ENCODE measurements around the gene YKT6. TPM values are rescaled to one million over a fixed set of nuclear protein-coding genes. Genes with fewer than 3 reads are reported as not detected.
A peak's percentile ranks its signal among the peaks of the same experiment; 100 is the strongest.

YKT6 gene
- total and polyA plus RNA-seq, 2 experiments from 2014 or later = 33.5 to 114 TPM

DNA sequence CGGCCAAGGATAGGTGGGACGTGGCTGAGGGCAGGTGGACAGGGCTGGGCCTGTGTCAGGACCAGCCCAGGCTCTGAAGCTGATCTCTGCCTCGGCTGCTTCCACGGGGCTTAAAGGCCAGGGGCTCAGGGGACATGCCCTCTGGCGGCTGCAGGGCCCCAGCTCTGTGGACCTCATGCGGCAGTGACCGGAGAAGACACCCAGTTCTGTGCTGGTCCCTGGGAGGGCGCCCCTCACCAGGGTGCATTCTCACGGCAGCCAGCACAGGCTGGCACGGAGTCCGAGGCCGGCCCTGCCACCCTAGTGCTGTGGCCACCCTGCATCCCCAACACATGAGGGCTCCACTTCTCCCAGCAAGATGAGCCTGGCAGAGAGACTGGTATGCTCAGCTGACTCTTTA is 30.3 kb downstream of the YKT6 start:
- Histone ChIP-seq H3K27me3 (ENCODE audit: insufficient read depth) (no peaks in the 10 kb centered on the region), H2AFZ (no peak overlapping the region), H3K4me2 (no peak overlapping the region), H3K4me3 (no peak overlapping the region), H3K27ac (ENCODE audit: low read depth) (no peak overlapping the region), H3F3A (replicated peaks; ENCODE audit: low read depth) (no peaks in the 10 kb centered on the region), H3K9me2 (ENCODE audit: insufficient read depth) (no peaks in the 10 kb centered on the region), H3K79me2 (replicated peaks; ENCODE audit: insufficient read depth) (no peaks in the 10 kb centered on the region), H3K36me3 (ENCODE audit: insufficient read depth) (no peaks in the 10 kb centered on the region), H3K4me1 (ENCODE audit: insufficient read depth) (no peaks in the 10 kb centered on the region), H4K20me1 (replicated peaks; ENCODE audit: insufficient read depth) (no peaks in the 10 kb centered on the region)
- no peak for TF ChIP-seq STAT1 (IDR thresholded peaks at IDR 0.05; ENCODE audit: unreplicated experiment)
- TF ChIP-seq, protein P1, sequence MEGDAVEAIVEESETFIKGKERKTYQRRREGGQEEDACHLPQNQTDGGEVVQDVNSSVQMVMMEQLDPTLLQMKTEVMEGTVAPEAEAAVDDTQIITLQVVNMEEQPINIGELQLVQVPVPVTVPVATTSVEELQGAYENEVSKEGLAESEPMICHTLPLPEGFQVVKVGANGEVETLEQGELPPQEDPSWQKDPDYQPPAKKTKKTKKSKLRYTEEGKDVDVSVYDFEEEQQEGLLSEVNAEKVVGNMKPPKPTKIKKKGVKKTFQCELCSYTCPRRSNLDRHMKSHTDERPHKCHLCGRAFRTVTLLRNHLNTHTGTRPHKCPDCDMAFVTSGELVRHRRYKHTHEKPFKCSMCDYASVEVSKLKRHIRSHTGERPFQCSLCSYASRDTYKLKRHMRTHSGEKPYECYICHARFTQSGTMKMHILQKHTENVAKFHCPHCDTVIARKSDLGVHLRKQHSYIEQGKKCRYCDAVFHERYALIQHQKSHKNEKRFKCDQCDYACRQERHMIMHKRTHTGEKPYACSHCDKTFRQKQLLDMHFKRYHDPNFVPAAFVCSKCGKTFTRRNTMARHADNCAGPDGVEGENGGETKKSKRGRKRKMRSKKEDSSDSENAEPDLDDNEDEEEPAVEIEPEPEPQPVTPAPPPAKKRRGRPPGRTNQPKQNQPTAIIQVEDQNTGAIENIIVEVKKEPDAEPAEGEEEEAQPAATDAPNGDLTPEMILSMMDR (conservative IDR thresholded peaks at IDR 0.05; ENCODE audit: low read depth in 2 of 2) = 0 out of 4 replicates have a peak, but pooled peaks of 1 of the 2 experiments have one; percentile 10
- Mint-ChIP-seq H3K36me3 (ENCODE audit: low read depth) (no peaks in the 10 kb centered on the region), H3K27me3 (ENCODE audit: insufficient read depth, low read depth, poor library complexity) (peaks cover 6% of the 10 kb centered on the region), H3K27ac (no peak overlapping the region), H3K4me3 (no peak overlapping the region), H3K9me3 (no peaks in the 10 kb centered on the region), H3K4me1 (peaks cover 2% of the 10 kb centered on the region)
- no peak for DNase-seq (ENCODE audit: low spot score)
- ATAC-seq = no peak

DNA sequence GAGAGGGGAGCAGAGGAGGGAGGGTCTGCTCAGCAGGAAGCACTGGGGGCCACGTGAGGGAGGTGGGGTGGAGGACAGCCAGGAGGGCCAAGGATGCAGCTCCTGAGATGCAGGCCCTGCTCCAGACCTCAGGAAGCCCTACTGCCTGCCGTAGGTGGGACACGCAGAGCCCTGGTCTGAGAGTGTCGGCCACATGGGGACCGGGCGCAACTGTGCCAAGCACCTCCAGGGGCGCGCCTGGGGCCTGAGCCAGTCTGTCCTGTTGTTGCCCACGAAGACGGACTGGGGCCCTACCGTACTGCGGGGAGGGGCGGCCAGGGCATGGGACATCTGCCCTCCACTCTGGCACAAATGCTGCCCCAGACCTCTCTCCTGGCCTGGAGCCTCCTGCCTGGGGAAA is 31.6 kb downstream of the YKT6 start:
- Histone ChIP-seq H3K27ac (ENCODE audit: low read depth) (no peak overlapping the region), H3K4me1 (ENCODE audit: insufficient read depth) (no peaks in the 10 kb centered on the region), H3K79me2 (replicated peaks; ENCODE audit: insufficient read depth) (no peaks in the 10 kb centered on the region), H4K20me1 (replicated peaks; ENCODE audit: insufficient read depth) (no peaks in the 10 kb centered on the region), H2AFZ (no peak overlapping the region), H3K4me3 (no peak overlapping the region), H3K4me2 (no peak overlapping the region), H3F3A (replicated peaks; ENCODE audit: low read depth) (no peaks in the 10 kb centered on the region), H3K9me2 (ENCODE audit: insufficient read depth) (no peaks in the 10 kb centered on the region), H3K36me3 (ENCODE audit: insufficient read depth) (no peaks in the 10 kb centered on the region), H3K27me3 (ENCODE audit: insufficient read depth) (no peaks in the 10 kb centered on the region)
- Mint-ChIP-seq H3K9me3 (no peaks in the 10 kb centered on the region), H3K36me3 (ENCODE audit: low read depth) (no peaks in the 10 kb centered on the region), H3K4me1 (peaks cover 7% of the 10 kb centered on the region), H3K27ac (no peak overlapping the region), H3K27me3 (ENCODE audit: insufficient read depth, low read depth, poor library complexity) (peaks cover 12% of the 10 kb centered on the region), H3K4me3 (no peak overlapping the region)
- no peak for DNase-seq (ENCODE audit: low spot score)
- no peak for TF ChIP-seq STAT1 (IDR thresholded peaks at IDR 0.05; ENCODE audit: unreplicated experiment)
- TF ChIP-seq, protein P1 (conservative IDR thresholded peaks at IDR 0.05; ENCODE audit: low read depth in 2 of 2) = 0 out of 4 replicates have a peak, but pooled peaks of 1 of the 2 experiments have one; percentile 5
- ATAC-seq = peak; percentile 9; the same call in 2 of the 3 replicates

DNA sequence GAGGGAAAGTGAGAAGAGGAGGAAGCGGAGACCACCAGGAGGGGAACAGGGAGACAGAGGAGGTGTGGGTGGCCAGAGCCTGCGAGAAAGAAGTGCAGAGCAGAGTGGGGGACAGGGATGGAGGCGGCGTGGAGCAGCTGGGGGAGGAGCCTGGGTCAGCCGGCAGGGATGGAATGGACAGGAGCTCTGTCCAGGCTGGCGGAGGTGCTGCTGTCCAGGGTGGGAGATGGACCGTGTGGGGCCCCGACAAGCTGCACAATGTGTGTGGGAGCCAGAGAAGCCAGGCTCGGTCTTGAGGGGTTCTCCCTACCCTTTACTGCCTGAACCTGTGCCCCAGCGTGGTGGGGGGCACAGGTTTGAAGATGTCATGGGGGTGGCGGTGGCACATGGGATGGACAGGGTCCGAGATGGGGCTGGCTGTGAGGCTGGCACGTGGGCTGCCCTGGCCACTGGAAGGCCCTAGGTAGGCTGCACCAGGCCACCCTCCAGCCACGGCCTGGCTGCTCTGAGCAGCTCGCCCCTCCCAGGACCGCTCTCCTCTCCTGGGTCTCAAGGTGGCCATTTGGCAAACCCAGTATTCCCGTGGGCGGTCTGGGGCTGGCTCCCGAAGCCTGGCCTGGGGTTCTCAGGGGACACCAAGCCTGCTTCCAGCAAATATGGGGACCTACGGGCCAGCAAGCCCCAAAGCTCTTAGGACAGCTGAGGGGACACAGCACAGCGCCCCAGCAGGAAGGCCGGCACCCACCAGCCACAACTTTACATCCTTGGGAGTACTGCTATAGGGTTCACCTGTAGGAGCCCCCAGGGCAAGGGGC is 32.3 kb downstream of the YKT6 start:
- Histone ChIP-seq H3K79me2 (replicated peaks; ENCODE audit: insufficient read depth) (no peaks in the 10 kb centered on the region), H3F3A (replicated peaks; ENCODE audit: low read depth) (no peaks in the 10 kb centered on the region), H3K27me3 (ENCODE audit: insufficient read depth) (no peaks in the 10 kb centered on the region), H3K4me1 (ENCODE audit: insufficient read depth) (no peaks in the 10 kb centered on the region), H3K4me3 (no peak overlapping the region), H2AFZ (no peak overlapping the region), H3K27ac (ENCODE audit: low read depth) (no peak overlapping the region), H3K4me2 (no peak overlapping the region), H4K20me1 (replicated peaks; ENCODE audit: insufficient read depth) (no peaks in the 10 kb centered on the region), H3K9me2 (ENCODE audit: insufficient read depth) (no peaks in the 10 kb centered on the region), H3K36me3 (ENCODE audit: insufficient read depth) (no peaks in the 10 kb centered on the region)
- no peak for DNase-seq (ENCODE audit: low spot score)
- ATAC-seq = no peak
- Mint-ChIP-seq H3K9me3 (no peaks in the 10 kb centered on the region), H3K36me3 (ENCODE audit: low read depth) (no peaks in the 10 kb centered on the region), H3K4me3 (no peak overlapping the region), H3K27me3 (ENCODE audit: insufficient read depth, low read depth, poor library complexity) (peaks cover 9% of the 10 kb centered on the region), H3K27ac (no peak overlapping the region), H3K4me1 (peaks cover 7% of the 10 kb centered on the region)
- TF ChIP-seq EZH2 (IDR thresholded peaks at IDR 0.05; ENCODE audit: low read depth, unreplicated experiment) (no peak), JUNB (IDR thresholded peaks at IDR 0.05; ENCODE audit: unreplicated experiment) (no peak), ZNF331 (CRISPR knock-in tag; IDR thresholded peaks at IDR 0.05; ENCODE audit: low read depth) (no peak), CREB1 (CRISPR knock-in tag; IDR thresholded peaks at IDR 0.05; ENCODE audit: low read depth) (no peak)
- TF ChIP-seq, protein P2, sequence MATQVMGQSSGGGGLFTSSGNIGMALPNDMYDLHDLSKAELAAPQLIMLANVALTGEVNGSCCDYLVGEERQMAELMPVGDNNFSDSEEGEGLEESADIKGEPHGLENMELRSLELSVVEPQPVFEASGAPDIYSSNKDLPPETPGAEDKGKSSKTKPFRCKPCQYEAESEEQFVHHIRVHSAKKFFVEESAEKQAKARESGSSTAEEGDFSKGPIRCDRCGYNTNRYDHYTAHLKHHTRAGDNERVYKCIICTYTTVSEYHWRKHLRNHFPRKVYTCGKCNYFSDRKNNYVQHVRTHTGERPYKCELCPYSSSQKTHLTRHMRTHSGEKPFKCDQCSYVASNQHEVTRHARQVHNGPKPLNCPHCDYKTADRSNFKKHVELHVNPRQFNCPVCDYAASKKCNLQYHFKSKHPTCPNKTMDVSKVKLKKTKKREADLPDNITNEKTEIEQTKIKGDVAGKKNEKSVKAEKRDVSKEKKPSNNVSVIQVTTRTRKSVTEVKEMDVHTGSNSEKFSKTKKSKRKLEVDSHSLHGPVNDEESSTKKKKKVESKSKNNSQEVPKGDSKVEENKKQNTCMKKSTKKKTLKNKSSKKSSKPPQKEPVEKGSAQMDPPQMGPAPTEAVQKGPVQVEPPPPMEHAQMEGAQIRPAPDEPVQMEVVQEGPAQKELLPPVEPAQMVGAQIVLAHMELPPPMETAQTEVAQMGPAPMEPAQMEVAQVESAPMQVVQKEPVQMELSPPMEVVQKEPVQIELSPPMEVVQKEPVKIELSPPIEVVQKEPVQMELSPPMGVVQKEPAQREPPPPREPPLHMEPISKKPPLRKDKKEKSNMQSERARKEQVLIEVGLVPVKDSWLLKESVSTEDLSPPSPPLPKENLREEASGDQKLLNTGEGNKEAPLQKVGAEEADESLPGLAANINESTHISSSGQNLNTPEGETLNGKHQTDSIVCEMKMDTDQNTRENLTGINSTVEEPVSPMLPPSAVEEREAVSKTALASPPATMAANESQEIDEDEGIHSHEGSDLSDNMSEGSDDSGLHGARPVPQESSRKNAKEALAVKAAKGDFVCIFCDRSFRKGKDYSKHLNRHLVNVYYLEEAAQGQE (IDR thresholded peaks at IDR 0.05; ENCODE audit: unreplicated experiment) = no peak
- TF ChIP-seq, protein P1 (conservative IDR thresholded peaks at IDR 0.05; ENCODE audit: low read depth in 2 of 2) = no peak
